ENCODE measurements around the gene TRIM27.

GRCh38 chr6:28896505-28897368, 27.0 kb downstream of the TRIM27 start:
- peak in 1 of 2 donors; percentile 15 for TF ChIP-seq POLR2A (IDR thresholded peaks at IDR 0.05)
- TF ChIP-seq, protein P1, sequence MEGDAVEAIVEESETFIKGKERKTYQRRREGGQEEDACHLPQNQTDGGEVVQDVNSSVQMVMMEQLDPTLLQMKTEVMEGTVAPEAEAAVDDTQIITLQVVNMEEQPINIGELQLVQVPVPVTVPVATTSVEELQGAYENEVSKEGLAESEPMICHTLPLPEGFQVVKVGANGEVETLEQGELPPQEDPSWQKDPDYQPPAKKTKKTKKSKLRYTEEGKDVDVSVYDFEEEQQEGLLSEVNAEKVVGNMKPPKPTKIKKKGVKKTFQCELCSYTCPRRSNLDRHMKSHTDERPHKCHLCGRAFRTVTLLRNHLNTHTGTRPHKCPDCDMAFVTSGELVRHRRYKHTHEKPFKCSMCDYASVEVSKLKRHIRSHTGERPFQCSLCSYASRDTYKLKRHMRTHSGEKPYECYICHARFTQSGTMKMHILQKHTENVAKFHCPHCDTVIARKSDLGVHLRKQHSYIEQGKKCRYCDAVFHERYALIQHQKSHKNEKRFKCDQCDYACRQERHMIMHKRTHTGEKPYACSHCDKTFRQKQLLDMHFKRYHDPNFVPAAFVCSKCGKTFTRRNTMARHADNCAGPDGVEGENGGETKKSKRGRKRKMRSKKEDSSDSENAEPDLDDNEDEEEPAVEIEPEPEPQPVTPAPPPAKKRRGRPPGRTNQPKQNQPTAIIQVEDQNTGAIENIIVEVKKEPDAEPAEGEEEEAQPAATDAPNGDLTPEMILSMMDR (IDR thresholded peaks at IDR 0.05) = peak in 1 of 3 experiments; percentile 27
